GM19351 (cell line): ENCODE results near the gene CWF19L2.
"Not testable (repeated sequence)": the region's sequence is repeated elsewhere in the genome, so short reads cannot be mapped to it uniquely, and the experiment has no call there.

ENCODE experiments used
- ATAC-seq: cut with Tn5 transposase; IDR thresholded peaks from one replicate; pipeline ENCODE4 v1.9.1; 2021; ENCODE audit warnings: mild to moderate bottlenecking, moderate library complexity; ENCODE audit not compliant: unreplicated experiment

The CWF19L2 gene

DNA sequence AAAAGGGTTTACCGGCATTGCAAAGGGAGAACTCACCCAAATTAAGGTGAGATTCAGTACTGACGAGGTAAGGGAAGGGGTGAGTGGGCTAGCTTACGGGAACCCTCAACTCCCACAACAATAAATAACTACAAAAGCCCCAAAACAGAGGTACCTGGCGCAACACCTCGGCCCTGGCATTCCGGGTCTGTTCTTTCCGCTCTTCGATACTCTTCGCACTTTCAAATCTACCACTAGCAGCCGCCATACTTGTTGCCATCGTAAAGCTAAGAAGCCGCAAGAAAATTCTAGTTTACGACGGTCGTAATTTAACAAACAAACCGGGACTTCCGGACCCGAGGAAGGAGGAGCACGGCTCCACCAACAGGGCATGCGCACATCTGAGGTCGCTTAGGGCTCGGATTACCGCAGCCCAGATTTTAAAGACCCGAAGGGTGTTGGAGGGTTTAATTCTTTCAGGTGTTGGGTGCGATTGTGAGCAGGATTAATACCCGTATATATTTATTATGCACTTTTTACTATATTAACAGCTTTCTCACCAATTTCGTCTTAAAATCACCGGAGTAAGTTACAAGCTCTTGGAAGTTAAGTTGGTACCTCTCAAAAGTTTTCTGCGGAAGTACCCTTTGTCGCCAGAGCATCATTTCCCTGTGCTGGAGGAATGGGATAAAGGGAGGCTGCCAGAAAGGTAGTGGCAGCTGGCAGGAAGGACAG lies at the start of gene CWF19L2:
CWF19L2 (minus strand) TSS at position 268 of the 714 bp plus-strand sequence; CDS start at position 259, 9 bp downstream.
- ATAC-seq, result peak; percentile 96

- ATAC-seq, result no peak
These were observed 48.1 kb upstream of the CWF19L2 start for GRCh38 chr11:107505647-107506225.

DNA sequence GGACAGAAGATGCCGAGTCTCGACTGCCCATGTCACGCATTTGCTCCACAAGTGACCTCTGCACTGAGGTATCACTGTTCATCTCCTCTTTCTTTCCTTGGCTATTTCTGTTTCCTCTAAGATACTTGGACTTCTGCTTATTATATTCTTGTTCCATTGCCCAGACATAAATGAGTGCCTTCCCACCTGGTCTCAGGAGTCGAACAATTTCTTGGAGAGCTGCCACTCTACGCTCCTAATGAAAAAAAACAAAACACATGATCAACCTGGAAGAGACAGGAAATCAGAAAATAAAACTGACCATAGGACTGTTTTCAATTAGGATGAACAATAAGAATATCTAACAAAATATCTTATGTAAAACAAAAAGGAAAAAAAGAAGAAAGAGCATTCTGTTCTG lies 47.4 kb upstream of the CWF19L2 start:
- ATAC-seq, result no peak

DNA sequence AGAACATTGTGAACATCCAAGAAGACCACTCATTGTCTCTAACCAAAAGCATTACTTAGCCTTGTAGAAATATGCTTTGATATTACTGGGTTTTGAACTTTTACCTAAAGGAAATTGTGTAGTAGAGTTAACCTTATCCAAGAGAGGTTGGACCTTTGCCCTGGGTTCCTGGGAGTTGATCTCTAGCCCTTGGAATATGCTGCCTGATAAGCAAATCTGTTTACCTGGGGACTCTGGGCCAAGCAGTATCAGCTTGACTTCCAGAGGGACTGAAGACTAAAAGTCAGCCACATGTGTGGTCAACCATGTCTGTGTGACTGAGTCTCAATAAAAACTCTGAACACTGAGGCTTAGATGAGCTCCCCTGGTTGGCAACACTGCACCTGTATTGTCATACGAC lies 44.1 kb upstream of the CWF19L2 start:
- no peak for ATAC-seq

DNA sequence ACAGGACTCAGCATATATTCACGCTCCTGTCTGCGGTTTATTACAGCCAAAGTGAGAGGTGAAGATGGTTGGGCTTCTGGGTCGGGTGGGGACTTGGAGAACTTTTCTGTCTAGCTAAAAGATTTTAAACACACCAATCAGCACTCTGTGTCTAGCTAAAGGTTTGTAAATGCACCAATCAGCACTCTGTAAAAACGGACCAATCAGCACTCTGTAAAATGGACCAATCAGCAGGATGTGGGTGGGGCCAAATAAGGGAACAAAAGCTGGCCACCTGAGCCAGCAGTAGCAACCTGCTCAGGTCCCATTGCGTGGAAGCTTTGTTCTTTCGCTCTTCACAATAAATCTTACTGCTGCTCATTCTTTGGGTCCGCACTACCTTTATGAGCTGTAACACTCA lies 39.7 kb upstream of the CWF19L2 start:
- ATAC-seq, result not testable (repeated sequence)

DNA sequence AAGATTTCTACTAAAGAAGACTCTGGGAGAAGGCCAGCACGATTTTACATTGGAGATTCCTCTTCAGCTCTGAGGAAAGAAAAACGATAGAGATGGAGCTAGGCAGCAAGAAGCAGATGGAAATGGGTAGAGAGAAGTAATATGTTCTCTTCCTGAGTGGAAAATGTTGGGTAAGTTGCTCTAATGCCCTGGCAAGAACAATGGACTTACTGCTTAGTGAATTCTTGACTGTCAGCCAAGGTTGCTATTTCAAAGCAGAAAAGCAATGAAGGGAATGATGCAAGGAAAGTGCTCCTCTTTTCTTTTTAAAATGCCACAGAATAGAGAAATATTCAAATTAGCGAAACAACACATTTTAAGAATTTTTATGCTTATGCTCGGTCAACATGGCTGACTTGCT lies 38.4 kb upstream of the CWF19L2 start:
- ATAC-seq, result no peak

DNA sequence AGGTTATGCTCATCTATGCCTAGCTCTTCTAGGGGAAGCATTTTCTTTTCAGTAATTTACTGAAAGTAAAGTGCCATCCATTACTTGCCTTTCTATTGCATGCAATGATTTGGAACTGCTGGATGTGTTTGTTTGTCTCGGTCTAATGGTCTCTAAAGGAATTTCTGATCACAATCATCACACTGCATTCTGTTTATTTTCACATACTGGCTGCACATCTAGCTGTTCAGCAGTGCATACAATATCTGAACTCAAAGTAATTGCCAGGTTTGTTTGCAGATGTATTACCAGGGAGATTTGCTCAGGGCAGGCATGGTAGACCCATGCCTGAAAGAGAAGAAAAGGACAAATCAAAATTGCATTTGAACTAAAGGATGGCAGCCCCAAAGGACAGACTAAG lies 36.4 kb upstream of the CWF19L2 start:
- ATAC-seq, result no peak

DNA sequence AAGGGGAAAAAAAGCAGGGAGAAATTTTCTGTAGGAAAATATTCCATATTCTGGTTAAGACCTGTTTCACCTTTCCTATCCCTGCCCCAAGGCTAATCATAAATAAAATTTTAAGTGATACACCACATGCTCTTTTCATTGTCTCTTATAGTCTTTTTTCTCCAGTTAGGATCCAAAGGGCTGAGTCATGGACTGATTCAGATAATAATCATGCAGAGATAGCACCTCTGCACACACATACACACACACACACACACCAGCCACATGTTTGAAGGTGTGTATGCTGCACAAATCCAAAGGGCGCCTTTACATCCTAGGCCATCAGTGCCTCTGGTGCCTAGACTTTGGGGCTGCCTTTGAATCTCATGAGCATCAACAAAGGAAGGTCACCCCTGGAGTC lies 35.5 kb upstream of the CWF19L2 start:
- ATAC-seq, result no peak

- ATAC-seq, result no peak
These were observed 33.2 kb upstream of the CWF19L2 start for GRCh38 chr11:107490836-107491235.

DNA sequence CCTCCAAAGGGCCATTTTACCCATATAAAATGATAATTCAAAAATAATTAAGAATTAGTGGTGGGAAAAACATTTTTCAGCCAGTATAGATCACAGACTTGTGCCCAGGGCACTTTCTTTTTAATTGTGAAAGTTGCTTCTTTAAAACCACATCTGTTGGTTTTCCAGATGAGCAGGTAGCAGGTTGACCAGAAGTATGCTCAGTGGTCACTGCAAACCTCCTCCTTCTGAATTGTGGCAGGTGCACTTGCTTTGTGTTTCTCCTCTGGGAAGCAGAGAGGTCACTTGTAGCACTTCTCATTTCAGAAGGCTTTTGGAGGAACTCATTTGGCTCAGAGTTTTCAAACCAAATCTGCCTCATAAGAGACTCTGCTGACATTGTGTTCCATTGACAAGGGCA lies 24.6 kb upstream of the CWF19L2 start:
- ATAC-seq, result no peak

DNA sequence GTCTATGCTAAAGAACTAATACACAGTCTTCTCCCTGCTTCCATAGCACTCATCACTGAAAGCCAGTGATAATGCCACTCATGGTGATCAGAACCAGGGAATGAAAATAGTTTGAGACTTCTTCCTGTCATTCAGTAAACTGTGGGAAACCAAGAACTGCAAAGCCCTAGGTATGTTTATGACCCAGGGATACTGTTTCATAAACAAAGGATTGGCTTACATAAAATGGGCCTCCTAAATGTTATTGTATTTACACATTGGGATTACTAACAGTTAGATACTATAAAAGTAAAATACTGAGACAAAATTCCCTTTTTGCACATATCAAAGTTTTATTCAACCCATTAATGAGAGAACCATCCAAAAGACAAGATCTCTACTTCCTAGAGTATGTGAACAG lies 21.3 kb upstream of the CWF19L2 start:
- ATAC-seq, result no peak

DNA sequence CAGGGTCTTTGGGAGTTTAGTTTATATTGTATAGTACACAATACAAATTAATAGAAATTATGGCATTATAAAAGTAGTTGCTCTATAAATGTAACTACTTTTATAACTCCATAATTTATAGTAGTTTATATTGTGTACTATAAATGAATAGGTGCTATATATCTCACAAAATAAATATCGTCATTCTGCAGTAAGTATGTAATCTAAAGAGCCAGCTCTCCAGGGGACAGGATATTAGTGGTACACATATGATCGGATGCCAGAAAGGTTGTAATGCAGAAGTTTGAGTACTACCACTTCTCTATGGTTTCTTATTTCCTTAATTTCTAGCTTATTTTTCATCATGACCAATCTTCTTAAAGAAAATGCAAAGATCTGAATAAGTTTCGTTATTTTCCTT lies 20.2 kb upstream of the CWF19L2 start:
- ATAC-seq, result no peak

GRCh38 chr11:107473792-107474191 lies 16.2 kb upstream of the CWF19L2 start:
- no peak for ATAC-seq

DNA sequence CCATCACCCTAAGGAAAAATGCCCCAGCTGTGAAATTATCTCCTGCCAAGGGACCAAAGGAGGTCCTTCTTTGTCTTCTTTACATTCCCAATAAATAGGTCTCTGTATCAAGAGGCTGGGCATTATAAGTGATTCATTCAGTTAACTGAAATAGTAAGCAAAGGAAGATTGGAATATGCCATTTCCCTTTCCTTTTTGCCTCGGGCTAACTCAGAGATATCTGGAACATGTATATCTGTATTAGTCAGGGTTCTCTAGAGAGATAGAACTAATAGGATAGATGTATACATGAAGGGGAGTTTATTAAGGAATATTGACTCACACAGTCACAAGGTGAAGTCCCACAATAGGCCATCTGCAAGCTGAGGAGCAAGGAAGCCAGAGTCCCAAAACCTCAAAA lies 15.3 kb upstream of the CWF19L2 start:
- ATAC-seq, result no peak

GRCh38 chr11:107468596-107468995 lies 11.0 kb upstream of the CWF19L2 start:
- no peak for ATAC-seq

DNA sequence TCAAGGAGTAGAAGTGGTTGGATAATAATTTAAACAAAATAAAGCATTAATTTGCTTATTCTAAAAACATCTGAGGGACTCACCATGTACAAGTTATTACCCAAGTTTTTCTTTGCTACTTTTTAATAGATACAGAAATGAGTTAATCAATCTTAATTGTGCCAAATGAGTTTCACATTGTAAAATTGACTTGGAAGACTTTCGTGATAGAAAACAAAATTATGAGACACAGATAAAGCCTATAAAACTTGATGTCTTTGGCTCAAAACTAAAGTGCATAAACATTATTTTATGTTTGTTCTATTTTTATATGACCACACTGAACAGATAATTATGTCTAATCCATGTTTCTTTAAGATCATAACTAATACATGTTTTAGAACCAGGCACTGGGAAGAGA lies 10.1 kb upstream of the CWF19L2 start:
- ATAC-seq, result no peak

- ATAC-seq, result not testable (repeated sequence)
These were observed 8.7 kb upstream of the CWF19L2 start for GRCh38 chr11:107466275-107466866.

DNA sequence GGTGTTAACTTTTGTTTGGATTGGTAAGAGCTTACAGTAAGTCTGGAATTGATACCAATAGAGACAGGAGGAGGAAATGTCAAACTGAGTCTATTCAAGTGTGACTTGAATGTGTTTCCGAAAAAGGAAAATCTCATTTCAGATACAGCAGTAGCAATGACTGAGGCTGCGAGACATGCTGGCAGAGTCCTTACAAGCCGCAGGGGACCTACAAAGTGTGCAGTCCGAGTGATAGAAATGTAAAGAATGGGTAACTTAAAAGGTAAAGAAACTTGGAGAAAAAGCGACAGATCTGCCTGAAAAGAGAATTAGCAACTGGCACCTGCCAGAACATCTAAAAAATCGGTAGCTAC lies 444 bp downstream of the CWF19L2 start:
- ATAC-seq, result peak; percentile 47

- no peak for ATAC-seq
These were observed 3.9 kb downstream of the CWF19L2 start for GRCh38 chr11:107453594-107454286.

DNA sequence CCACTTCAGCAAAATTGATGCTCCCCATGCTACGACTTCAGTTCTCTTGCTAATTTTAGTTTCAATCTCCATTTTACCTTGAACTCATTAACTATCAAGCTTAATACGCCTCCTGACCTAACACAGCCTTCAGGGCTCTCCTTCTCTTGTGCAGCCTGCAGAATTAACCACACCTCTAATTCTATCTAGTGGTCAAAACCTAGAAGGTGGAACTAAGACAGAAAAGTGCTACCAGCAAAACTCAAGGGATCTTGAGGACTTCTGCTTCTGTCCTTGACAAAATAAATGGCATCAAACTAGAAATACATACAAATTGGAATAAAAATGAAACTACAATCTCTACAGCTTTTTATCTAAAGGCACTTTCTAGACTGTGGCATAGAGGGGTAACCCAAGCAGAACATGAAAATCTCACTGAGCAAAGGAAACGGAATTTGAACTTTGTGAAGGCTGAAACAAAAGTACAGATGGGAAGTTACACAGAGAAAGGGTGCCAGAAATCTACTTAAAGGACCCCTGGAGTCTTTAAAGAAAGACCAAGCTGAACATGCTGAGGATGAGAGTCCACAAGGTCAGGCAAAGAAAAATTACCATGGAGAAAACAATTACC lies 10.7 kb downstream of the CWF19L2 start:
- ATAC-seq, result peak; percentile 60

DNA sequence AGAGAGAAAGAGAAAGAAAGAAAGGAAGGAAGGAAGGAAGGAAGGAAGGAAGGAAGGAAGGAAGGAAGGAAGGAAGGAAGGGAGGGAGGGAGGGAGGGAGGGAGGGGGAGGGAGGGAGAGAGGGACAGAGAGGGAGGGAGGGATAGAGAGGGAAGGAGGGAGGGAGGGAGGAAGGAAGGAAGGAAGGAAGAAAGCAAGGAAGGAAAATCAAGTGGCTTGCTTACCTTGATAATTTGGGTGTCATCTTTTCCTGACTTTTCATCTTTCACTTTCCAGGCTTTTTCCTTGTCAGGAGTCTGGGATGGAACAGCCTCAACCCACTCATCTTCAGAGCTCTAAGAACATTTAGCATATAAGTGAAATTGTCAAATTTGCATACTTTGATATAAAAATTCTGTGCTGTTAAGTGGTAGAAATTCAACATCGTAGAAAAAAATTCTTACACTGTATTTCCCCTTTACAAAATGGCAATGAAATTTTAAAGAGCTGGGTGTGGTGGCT lies 14.9 kb downstream of the CWF19L2 start:
- no peak for ATAC-seq
